DND-41 (cell line): Measurements from ENCODE around the gene CSF3R.

Experiments used
- CTCF ChIP-seq: IDR thresholded peaks from 2 replicates; pipeline ENCODE4 v1.5.1; 2012; ENCODE audit warnings: borderline replicate concordance, low read length, moderate library complexity, mild to moderate bottlenecking; ENCODE audit not compliant: poor library complexity, severe bottlenecking; ENCODE audit errors: extremely low read depth
- EZH2 ChIP-seq: IDR thresholded peaks from 3 replicates; pipeline ENCODE4 v1.6.1; 2012; ENCODE audit warnings: borderline replicate concordance, low read depth, mild to moderate bottlenecking, moderate library complexity, low read length, inconsistent platforms; ENCODE audit not compliant: severe bottlenecking

- TF ChIP-seq CTCF (no peak), EZH2 (no peak)
Observed at GRCh38 chr1:36524359-36525062, 41.8 kb upstream of the CSF3R start.
